Measurements from ENCODE around the gene SFMBT2. TPM values are rescaled to one million over a fixed set of nuclear protein-coding genes. Genes with fewer than 3 reads are reported as not detected.

Gene SFMBT2
- total and polyA plus RNA-seq, 2 of the 13 experiments (the other 11 are each of a cell fraction or from before 2014, with no cell fraction given): 0.01 to 0.02 TPM

- intact Hi-C loops (cut with micrococcal nuclease; ENCODE audit: unreplicated experiment): no loop called here
- H3K36me3 ChIP-seq (replicated peaks in 1 of 2; ENCODE audit: control insufficient read depth in 1 of 2, insufficient read depth in 2 of 2, low read length in 2 of 2): no peaks in the 10 kb centered on the region
- FAIRE-seq: no peak
Measured at GRCh38 chr10:7130191-7130911, 280.5 kb downstream of the SFMBT2 start.

More at GRCh38 chr10:7130191-7130911, 280.5 kb downstream of the SFMBT2 start:
- DNase-seq (ENCODE audit: low spot score) (no peak), ATAC-seq (no peak)
- Histone ChIP-seq H3K79me2 (ENCODE audit: insufficient read depth, low read length) (no peaks in the 10 kb centered on the region), H3K27ac (ENCODE audit: extremely low read length, insufficient read depth, low read length) (no peak overlapping the region), H3K9ac (ENCODE audit: insufficient read depth, low read depth, low read length) (no peak overlapping the region), H3K4me3 (replicated peaks in 1 of 3; ENCODE audit: insufficient read depth in 1 of 3, low read depth in 2 of 3, low read length in 3 of 3) (no peak overlapping the region), H3K4me1 (ENCODE audit: insufficient read depth, low read length) (peaks cover 9% of the 10 kb centered on the region; the same call in 1 of the 2 replicates), H3K9me3 (ENCODE audit: low read length) (no peaks in the 10 kb centered on the region), H3K27me3 (ENCODE audit: control insufficient read depth in 1 of 2, insufficient read depth in 2 of 2, low read length in 2 of 2) (no peaks in the 10 kb centered on the region), H2AFZ (ENCODE audit: low read length) (no peak overlapping the region), H4K20me1 (ENCODE audit: insufficient read depth, low read length) (no peaks in the 10 kb centered on the region), H3K4me2 (ENCODE audit: low read depth, low read length) (no peak overlapping the region)
- in situ Hi-C loops (cut with HindIII; ENCODE audit: extremely low pct_ligation_motif_present, low pct_unique_long_range_greater_than_20kb): no loop called here
- POLR2A ChIA-PET: no interaction called here
- no peak for TF ChIP-seq ETV6 (CRISPR knock-in tag; conservative IDR thresholded peaks at IDR 0.05)
- no peak for TF ChIP-seq TFDP2 (CRISPR knock-in tag; IDR thresholded peaks at IDR 0.05)
- TF ChIP-seq ZNF484 (CRISPR knock-in tag; IDR thresholded peaks at IDR 0.05; ENCODE audit: borderline replicate concordance, low read depth): no peak
- no peak for TF ChIP-seq SP140L (CRISPR knock-in tag; IDR thresholded peaks at IDR 0.05; ENCODE audit: borderline replicate concordance)
- TF ChIP-seq ZNF547 (CRISPR knock-in tag; IDR thresholded peaks at IDR 0.05): no peak
- no peak for TF ChIP-seq ZNF839 (CRISPR knock-in tag; IDR thresholded peaks at IDR 0.05; ENCODE audit: borderline replicate concordance)
- no peak for TF ChIP-seq ZBTB3 (CRISPR knock-in tag; IDR thresholded peaks at IDR 0.05; ENCODE audit: borderline replicate concordance, low read depth)
- TF ChIP-seq ZNF432 (CRISPR knock-in tag; IDR thresholded peaks at IDR 0.05; ENCODE audit: borderline replicate concordance): no peak
- TF ChIP-seq ZBTB42 (CRISPR knock-in tag; IDR thresholded peaks at IDR 0.05): no peak
- TF ChIP-seq ZFP62 (CRISPR knock-in tag; IDR thresholded peaks at IDR 0.05): no peak
- no peak for TF ChIP-seq TMF1 (CRISPR knock-in tag; IDR thresholded peaks at IDR 0.05; ENCODE audit: low read depth)
- no peak for TF ChIP-seq ZNF160 (CRISPR knock-in tag; IDR thresholded peaks at IDR 0.05)
- no peak for TF ChIP-seq CHD4 (IDR thresholded peaks at IDR 0.05; ENCODE audit: borderline replicate concordance, low read length)
- no peak for TF ChIP-seq SALL2 (CRISPR knock-in tag; IDR thresholded peaks at IDR 0.05)
- CTCF ChIA-PET (ENCODE audit: low intra/inter-chr PET ratio, low total read pairs): no interaction called here
- no TSS peak for BruUV-seq (replicated peaks)
- 62% methylated on average over 8 of the region's 11 CpGs for WGBS (ENCODE audit: low lambda C conversion rate)

All from HepG2 (cell line).